GM21717 (cell line): Measurements from ENCODE around the gene GFI1B.
"Not testable (repeated sequence)": the region's sequence is repeated elsewhere in the genome, so short reads cannot be mapped to it uniquely, and the experiment has no call there.

Experiments used
- ATAC-seq: cut with Tn5 transposase; IDR thresholded peaks from one replicate; pipeline ENCODE4 v1.9.1; 2021; ENCODE audit warnings: mild to moderate bottlenecking, moderate library complexity; ENCODE audit not compliant: unreplicated experiment

GFI1B gene

GRCh38 chr9:133008406-133008805 lies 29.9 kb downstream of the GFI1B start:
- no peak for ATAC-seq

GRCh38 chr9:133008824-133009223 lies 30.3 kb downstream of the GFI1B start:
- ATAC-seq = no peak

GRCh38 chr9:133009906-133010582 lies 31.6 kb downstream of the GFI1B start:
- no peak for ATAC-seq

- no peak for ATAC-seq
Measured at GRCh38 chr9:133014696-133015095, 36.2 kb downstream of the GFI1B start.

- no peak for ATAC-seq
Measured at GRCh38 chr9:133023117-133023890, 44.8 kb downstream of the GFI1B start.

GRCh38 chr9:133026426-133026825 lies 47.9 kb downstream of the GFI1B start:
- no peak for ATAC-seq

- ATAC-seq = no peak
Measured at GRCh38 chr9:133027134-133027533, 48.6 kb downstream of the GFI1B start.

- no peak for ATAC-seq
Measured at GRCh38 chr9:133028221-133028620, 49.7 kb downstream of the GFI1B start.

- ATAC-seq = peak; percentile 16
Measured at GRCh38 chr9:133029994-133030316, 51.5 kb downstream of the GFI1B start.

- ATAC-seq = peak; percentile 93
Measured at GRCh38 chr9:133030317-133031129, 52.0 kb downstream of the GFI1B start, which contains the start of gene GTF3C5. Gene GTF3C5 (plus strand): TSS chr9:133030997. CDS start chr9:133031012, 15 bp downstream.

- ATAC-seq = no peak
Measured at GRCh38 chr9:133031130-133031422, 52.6 kb downstream of the GFI1B start.

GRCh38 chr9:133031496-133031911 lies 53.0 kb downstream of the GFI1B start:
- no peak for ATAC-seq

GRCh38 chr9:133032171-133032570 lies 53.7 kb downstream of the GFI1B start:
- ATAC-seq = no peak

GRCh38 chr9:133035669-133036068 lies 57.2 kb downstream of the GFI1B start:
- ATAC-seq = no peak

GRCh38 chr9:133037775-133038515 lies 59.5 kb downstream of the GFI1B start:
- no peak for ATAC-seq

GRCh38 chr9:133040892-133041479 lies 62.5 kb downstream of the GFI1B start:
- not testable (repeated sequence) for ATAC-seq
